ENCODE results near the gene SYNE3. TPM values are rescaled to one million over a fixed set of nuclear protein-coding genes. Genes with fewer than 3 reads are reported as not detected.

SYNE3 gene
- total RNA-seq, 2 donors from 2014 or later: 46.9 to 62.4 TPM

GRCh38 chr14:95471016-95471415, 45.4 kb downstream of the SYNE3 start:
- Mint-ChIP-seq H3K27ac (no peak overlapping the region), H3K9me3 (no peaks in the 10 kb centered on the region), H3K36me3 (peaks cover 13% of the 10 kb centered on the region)

GRCh38 chr14:95469134-95469481, 47.3 kb downstream of the SYNE3 start:
- H3K36me3 Mint-ChIP-seq: peaks cover 22% of the 10 kb centered on the region
- no peak overlapping the region for H3K4me3 Mint-ChIP-seq
- no peak overlapping the region for H3K27ac Mint-ChIP-seq
- H3K4me1 Mint-ChIP-seq (ENCODE audit: low read depth in 2 of 2): peaks cover 8 to 19% of the 10 kb centered on the region in 2 donors
- no peaks in the 10 kb centered on the region for H3K27me3 Mint-ChIP-seq
- ATAC-seq (no peak), DNase-seq (ENCODE audit: low spot score) (no peak)
- H3K9me3 Mint-ChIP-seq: no peaks in the 10 kb centered on the region

More at GRCh38 chr14:95471016-95471415, 45.4 kb downstream of the SYNE3 start:
- no peak for ATAC-seq
- Mint-ChIP-seq H3K4me1 (ENCODE audit: low read depth in 2 of 2) (peaks cover 0 to 8% of the 10 kb centered on the region in 2 donors), H3K4me3 (no peak overlapping the region), H3K27me3 (no peaks in the 10 kb centered on the region)
- no peak for DNase-seq (ENCODE audit: low spot score)

GRCh38 chr14:95468448-95469133, 47.9 kb downstream of the SYNE3 start:
- H3K36me3 Mint-ChIP-seq: peaks cover 18% of the 10 kb centered on the region
- no peak overlapping the region for H3K4me3 Mint-ChIP-seq
- no peak for ATAC-seq
- no peaks in the 10 kb centered on the region for H3K9me3 Mint-ChIP-seq
- no peak for DNase-seq (ENCODE audit: low spot score)
- H3K27me3 Mint-ChIP-seq: no peaks in the 10 kb centered on the region
- H3K27ac Mint-ChIP-seq: no peak overlapping the region
- H3K4me1 Mint-ChIP-seq (ENCODE audit: low read depth in 2 of 2): peaks cover 8 to 20% of the 10 kb centered on the region in 2 donors

GRCh38 chr14:95467657-95468056, 48.8 kb downstream of the SYNE3 start:
- Mint-ChIP-seq H3K4me1 (ENCODE audit: low read depth in 2 of 2) (peaks cover 8 to 24% of the 10 kb centered on the region in 2 donors), H3K27me3 (no peaks in the 10 kb centered on the region), H3K27ac (no peak overlapping the region), H3K36me3 (peaks cover 18% of the 10 kb centered on the region), H3K4me3 (no peak overlapping the region), H3K9me3 (no peaks in the 10 kb centered on the region)
- ATAC-seq: no peak
- DNase-seq (ENCODE audit: low spot score): no peak

- Mint-ChIP-seq H3K4me3 (no peak overlapping the region), H3K27ac (no peak overlapping the region), H3K4me1 (ENCODE audit: low read depth in 2 of 2) (peaks cover 8 to 24% of the 10 kb centered on the region in 2 donors), H3K36me3 (peaks cover 18% of the 10 kb centered on the region), H3K9me3 (no peaks in the 10 kb centered on the region), H3K27me3 (no peaks in the 10 kb centered on the region)
- DNase-seq (ENCODE audit: low spot score) (no peak), ATAC-seq (no peak)
These were observed 49.2 kb downstream of the SYNE3 start for GRCh38 chr14:95467232-95467631.

Other genes with a start within 250 kb of the SYNE3 start
- gene CLMN, start 196.7 kb downstream of the SYNE3 start, total RNA-seq: 1 to 10 TPM; 2.6 to 3.5 TPM
- gene GLRX5, start 18.4 kb upstream of the SYNE3 start, total RNA-seq: 10 to 100 TPM; 35.5 to 36.1 TPM
- gene TCL1B, start 169.8 kb upstream of the SYNE3 start, total RNA-seq: not detected
- under 1 TPM in 1 of 2 donors, not detected in 1; 0.61 TPM for gene TCL1A, start 197.5 kb upstream of the SYNE3 start, total RNA-seq